Activated naive CD4-positive, alpha-beta T cell treated with anti-CD3 and anti-CD28 coated beads for 36 hours (primary cell): Measurements from ENCODE around the gene SIK3. TPM values are rescaled to one million over a fixed set of nuclear protein-coding genes. Genes with fewer than 3 reads are reported as not detected.
A peak's percentile ranks its signal among the peaks of the same experiment; 100 is the strongest.

Source experiments
- CTCF ChIA-PET: fragments of 350-600 bp; sonication (Branson Sonifier 250); formaldehyde crosslinking; loops from one replicate; lab custom pipeline; 2021; ENCODE audit warnings: antibody characterized with exemption; lab: Charles Lee
- DNase-seq: peaks from one replicate; pipeline ENCODE4 v3.0.0-alpha.2; 2020
- H3K27ac Mint-ChIP-seq: one replicate; pipeline ENCODE4 v1.8.0; 2021; ENCODE audit warnings: mild to moderate bottlenecking, mixed read lengths
- H3K27me3 Mint-ChIP-seq: one replicate; pipeline ENCODE4 v1.8.0; 2021; ENCODE audit warnings: low read depth, mixed read lengths
- H3K36me3 Mint-ChIP-seq: one replicate; pipeline ENCODE4 v1.8.0; 2021; ENCODE audit warnings: low read depth, mixed read lengths
- H3K4me1 Mint-ChIP-seq: one replicate; pipeline ENCODE4 v1.8.0; 2021; ENCODE audit warnings: low read depth, mixed read lengths
- H3K4me3 Mint-ChIP-seq: one replicate; pipeline ENCODE4 v1.8.0; 2021; ENCODE audit warnings: mild to moderate bottlenecking, moderate library complexity, mixed read lengths
- H3K9me3 Mint-ChIP-seq: one replicate; pipeline ENCODE4 v1.8.0; 2021; ENCODE audit warnings: mixed read lengths
- intact Hi-C: fragments of 100-400 bp; cut with micrococcal nuclease; formaldehyde crosslinking; loops from one replicate; pipeline ENCODE4 v1.15.1; 2023
- total RNA-seq, 2 experiments: library from RNA; stranded (reverse); gene quantifications; one replicate each; pipeline ENCODE4 v1.2.3, GENCODE V29; 2021

SIK3 gene
- total RNA-seq, 2 experiments from 2014 or later: 13.8 to 15.7 TPM

DNA sequence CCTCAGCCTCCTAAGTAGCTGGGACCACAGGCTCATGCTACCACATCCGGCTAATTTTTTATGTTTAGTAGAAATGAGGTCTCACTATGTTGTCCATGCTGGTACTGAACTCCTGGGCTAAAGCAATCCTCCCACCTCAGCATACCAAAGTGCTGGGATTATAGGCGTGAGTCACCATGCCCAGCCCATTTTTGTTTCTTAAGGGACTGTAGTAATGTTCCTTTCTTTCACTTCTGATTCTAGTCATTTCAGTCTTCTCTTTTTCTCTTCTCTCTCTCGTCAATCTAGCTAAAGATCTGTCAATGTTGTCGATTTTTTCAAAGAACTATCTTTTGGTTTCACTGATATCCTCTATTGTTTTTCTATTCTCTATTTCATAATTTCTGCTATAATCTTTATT, 149.8 kb downstream of the SIK3 start:
- DNase-seq: peak; percentile 52
- Mint-ChIP-seq H3K9me3 (no peaks in the 10 kb centered on the region), H3K27ac (no peak overlapping the region), H3K27me3 (no peaks in the 10 kb centered on the region), H3K4me1 (peaks cover 16% of the 10 kb centered on the region), H3K4me3 (no peak overlapping the region), H3K36me3 (peaks cover 22% of the 10 kb centered on the region)
- CTCF ChIA-PET: interaction anchor here (0.9 to 2.5 kb wide), 2 partner anchors 19 to 71 kb away, joined by 6 to 9 read pairs; no protein-coding TSS in a partner anchor
- intact Hi-C loops: loop anchor here (1.0 kb wide), 1 partner anchor 38 kb away; no protein-coding TSS in a partner anchor

GRCh38 chr11:116946414-116946813, 151.8 kb downstream of the SIK3 start:
- H3K27ac Mint-ChIP-seq: no peak overlapping the region
- CTCF ChIA-PET: interaction anchor here (1.0 kb wide), 1 partner anchor 20 kb away, joined by 5 read pairs; no protein-coding TSS in a partner anchor
- peaks cover 18% of the 10 kb centered on the region for H3K4me1 Mint-ChIP-seq
- H3K36me3 Mint-ChIP-seq: peaks cover 20% of the 10 kb centered on the region
- no peak overlapping the region for H3K4me3 Mint-ChIP-seq
- no peaks in the 10 kb centered on the region for H3K27me3 Mint-ChIP-seq
- intact Hi-C loops: no loop called here
- H3K9me3 Mint-ChIP-seq: no peaks in the 10 kb centered on the region
- no peak for DNase-seq

GRCh38 chr11:116939499-116939898, 158.7 kb downstream of the SIK3 start:
- Mint-ChIP-seq H3K36me3 (peaks cover 20% of the 10 kb centered on the region), H3K4me1 (peaks cover 2% of the 10 kb centered on the region), H3K27ac (no peak overlapping the region), H3K27me3 (no peaks in the 10 kb centered on the region), H3K9me3 (no peaks in the 10 kb centered on the region), H3K4me3 (no peak overlapping the region)
- DNase-seq: no peak
- CTCF ChIA-PET: no interaction called here
- intact Hi-C loops: no loop called here

DNA sequence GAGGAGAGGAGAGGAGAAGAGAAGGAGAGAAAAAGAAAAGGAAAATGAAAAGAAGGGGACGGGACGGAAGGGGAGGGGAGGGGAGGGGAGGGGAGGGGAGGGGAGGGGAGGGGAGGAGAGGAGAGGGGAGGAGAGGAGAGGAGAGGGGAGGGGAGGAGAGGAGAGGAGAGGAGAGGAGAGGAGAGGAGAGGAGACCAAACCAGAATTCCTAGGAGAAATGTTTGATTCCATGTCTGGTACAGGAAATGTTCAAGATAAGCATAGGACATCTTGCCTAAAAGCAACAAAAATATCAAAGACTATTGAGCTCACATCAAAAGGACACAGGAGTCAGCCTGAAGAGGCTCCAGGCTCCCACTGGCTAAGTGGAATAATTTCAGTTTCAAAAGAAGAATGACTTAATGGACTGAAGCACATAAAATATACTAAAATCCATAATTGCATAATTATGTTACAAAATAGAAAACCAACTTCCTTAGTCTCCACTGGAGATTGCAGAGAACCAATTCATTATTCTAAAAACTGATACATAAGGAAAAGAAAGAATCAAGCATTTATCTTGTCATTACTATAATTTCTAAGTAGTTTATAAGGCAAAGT, 159.7 kb downstream of the SIK3 start:
- no peak overlapping the region for H3K27ac Mint-ChIP-seq
- H3K27me3 Mint-ChIP-seq: no peaks in the 10 kb centered on the region
- CTCF ChIA-PET: no interaction called here
- peaks cover 26% of the 10 kb centered on the region for H3K36me3 Mint-ChIP-seq
- intact Hi-C loops: no loop called here
- peaks cover 7% of the 10 kb centered on the region for H3K9me3 Mint-ChIP-seq
- H3K4me3 Mint-ChIP-seq: no peak overlapping the region
- no peak for DNase-seq
- peaks cover 5% of the 10 kb centered on the region for H3K4me1 Mint-ChIP-seq

DNA sequence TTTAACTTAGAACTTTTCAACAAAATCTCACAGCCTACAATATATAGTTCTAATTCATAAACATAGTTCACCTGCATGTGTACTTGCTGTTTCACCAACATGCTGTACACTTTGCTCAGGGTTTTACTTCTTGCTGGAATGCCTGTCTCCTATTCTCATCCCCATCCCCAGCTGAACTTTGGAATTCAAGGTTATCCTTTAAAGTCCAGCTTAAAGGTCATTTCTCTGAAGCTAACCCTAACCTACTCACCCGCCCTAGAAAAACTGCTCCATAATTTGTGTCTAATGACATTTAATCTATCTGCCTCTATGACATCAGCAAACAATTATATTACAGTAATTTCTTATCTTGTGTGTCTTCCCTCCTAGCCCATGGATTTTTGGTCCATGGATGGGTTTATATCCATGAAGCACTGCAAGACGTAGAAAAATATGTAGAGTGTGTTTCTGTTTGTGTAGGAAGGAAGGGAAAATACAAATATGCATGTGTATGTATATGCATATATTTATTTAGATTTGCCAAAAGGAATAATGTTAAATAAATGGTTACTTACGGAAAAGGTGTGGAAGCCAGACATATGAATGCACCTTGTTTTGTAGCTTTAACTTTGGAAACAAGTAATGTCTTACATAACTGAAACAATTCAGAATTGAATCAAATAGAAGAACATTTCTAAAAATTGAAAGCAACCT, 161.3 kb downstream of the SIK3 start:
- CTCF ChIA-PET: no interaction called here

DNA sequence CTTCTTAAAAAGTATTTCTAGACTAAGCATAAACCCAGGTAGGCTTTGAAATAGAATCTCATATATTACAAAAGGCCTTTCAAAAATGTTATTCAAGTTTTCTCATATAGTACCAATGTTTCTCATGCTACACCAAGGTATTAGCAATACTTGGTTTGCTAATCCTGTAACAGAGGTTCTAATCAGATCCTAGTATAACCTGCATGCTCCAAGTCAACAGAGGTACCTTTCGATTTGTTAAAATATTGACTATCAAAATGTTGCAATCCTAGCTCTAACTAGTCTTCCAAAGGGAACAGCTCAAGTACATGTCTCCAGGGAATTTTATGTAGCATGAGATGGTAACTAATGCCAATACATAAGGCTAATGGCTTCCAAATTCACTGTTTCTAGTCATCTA, 162.7 kb downstream of the SIK3 start:
- Mint-ChIP-seq H3K36me3 (peaks cover 25% of the 10 kb centered on the region), H3K27me3 (no peaks in the 10 kb centered on the region), H3K4me3 (no peak overlapping the region), H3K4me1 (peaks cover 26% of the 10 kb centered on the region), H3K27ac (no peak overlapping the region), H3K9me3 (peaks cover 8% of the 10 kb centered on the region)
- DNase-seq: no peak
- CTCF ChIA-PET: interaction anchor here (0.6 kb wide), 1 partner anchor 81 kb away, joined by 6 read pairs; no protein-coding TSS in a partner anchor
- intact Hi-C loops: no loop called here

More for the DNA sequence above, 161.3 kb downstream of the SIK3 start:
- DNase-seq: no peak
- no peaks in the 10 kb centered on the region for H3K27me3 Mint-ChIP-seq
- no peak overlapping the region for H3K27ac Mint-ChIP-seq
- peaks cover 8% of the 10 kb centered on the region for H3K9me3 Mint-ChIP-seq
- H3K36me3 Mint-ChIP-seq: peaks cover 25% of the 10 kb centered on the region
- intact Hi-C loops: no loop called here
- no peak overlapping the region for H3K4me3 Mint-ChIP-seq
- H3K4me1 Mint-ChIP-seq: peaks cover 12% of the 10 kb centered on the region

GRCh38 chr11:116935089-116935488, 163.1 kb downstream of the SIK3 start:
- no peak for DNase-seq
- peaks cover 24% of the 10 kb centered on the region for H3K36me3 Mint-ChIP-seq
- no peak overlapping the region for H3K4me3 Mint-ChIP-seq
- peaks cover 8% of the 10 kb centered on the region for H3K9me3 Mint-ChIP-seq
- CTCF ChIA-PET: interaction anchor here (0.6 to 0.7 kb wide), 2 partner anchors 81 to 99 kb away, joined by 3 to 6 read pairs; no protein-coding TSS in a partner anchor
- no peaks in the 10 kb centered on the region for H3K27me3 Mint-ChIP-seq
- H3K27ac Mint-ChIP-seq: no peak overlapping the region
- peaks cover 29% of the 10 kb centered on the region for H3K4me1 Mint-ChIP-seq
- intact Hi-C loops: no loop called here

DNA sequence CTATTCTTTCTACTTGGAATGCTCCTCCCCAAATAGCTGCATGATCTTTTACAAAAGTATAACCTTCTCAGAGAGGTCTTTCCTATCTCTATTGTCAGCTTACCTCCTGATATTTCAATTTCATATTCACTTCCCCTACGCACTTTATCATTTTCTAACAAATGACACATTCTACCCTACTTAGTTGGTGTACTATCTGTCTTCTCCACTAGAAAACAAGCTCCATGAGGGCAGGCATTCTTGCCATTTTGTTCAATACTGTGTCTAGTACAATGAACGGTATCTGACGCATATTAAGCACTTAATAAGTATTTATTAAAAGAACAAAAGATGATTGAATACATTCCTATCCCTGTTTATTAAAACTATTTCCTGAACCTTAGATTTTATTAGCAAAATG, 164.3 kb downstream of the SIK3 start:
- Mint-ChIP-seq H3K36me3 (peaks cover 21% of the 10 kb centered on the region), H3K4me3 (no peak overlapping the region), H3K27ac (no peak overlapping the region), H3K9me3 (peaks cover 8% of the 10 kb centered on the region), H3K27me3 (no peaks in the 10 kb centered on the region), H3K4me1 (peaks cover 33% of the 10 kb centered on the region)
- intact Hi-C loops: loop anchor here (1.0 kb wide), 1 partner anchor 8 kb away; no protein-coding TSS in a partner anchor
- CTCF ChIA-PET: no interaction called here
- DNase-seq: no peak

DNA sequence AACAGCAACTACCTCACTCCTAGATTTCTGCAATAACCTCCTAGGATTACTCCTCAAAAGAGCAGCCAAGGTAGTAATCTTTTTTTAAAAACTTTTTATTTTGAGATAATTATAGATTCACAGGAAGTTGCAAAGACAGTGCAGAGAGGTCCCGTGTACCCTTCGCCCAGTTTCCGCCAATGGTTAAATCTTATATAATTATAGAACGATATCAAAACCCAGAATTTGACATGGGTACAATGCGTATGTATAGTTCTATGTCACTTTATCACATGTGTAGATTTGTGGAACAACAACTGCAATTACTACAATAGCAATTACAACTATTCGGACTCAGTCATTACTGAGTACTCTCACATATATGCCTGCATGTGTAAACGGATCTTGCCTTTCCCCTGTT, 166.0 kb downstream of the SIK3 start:
- intact Hi-C loops: no loop called here
- Mint-ChIP-seq H3K4me1 (peaks cover 51% of the 10 kb centered on the region), H3K36me3 (peaks cover 21% of the 10 kb centered on the region), H3K27ac (peak overlapping the region; percentile 74), H3K27me3 (no peaks in the 10 kb centered on the region), H3K4me3 (peak overlapping the region; percentile 45), H3K9me3 (peaks cover 8% of the 10 kb centered on the region)
- DNase-seq: no peak
- CTCF ChIA-PET: interaction anchor here (0.8 kb wide), 1 partner anchor 42 kb away, joined by 3 read pairs; no protein-coding TSS in a partner anchor

DNA sequence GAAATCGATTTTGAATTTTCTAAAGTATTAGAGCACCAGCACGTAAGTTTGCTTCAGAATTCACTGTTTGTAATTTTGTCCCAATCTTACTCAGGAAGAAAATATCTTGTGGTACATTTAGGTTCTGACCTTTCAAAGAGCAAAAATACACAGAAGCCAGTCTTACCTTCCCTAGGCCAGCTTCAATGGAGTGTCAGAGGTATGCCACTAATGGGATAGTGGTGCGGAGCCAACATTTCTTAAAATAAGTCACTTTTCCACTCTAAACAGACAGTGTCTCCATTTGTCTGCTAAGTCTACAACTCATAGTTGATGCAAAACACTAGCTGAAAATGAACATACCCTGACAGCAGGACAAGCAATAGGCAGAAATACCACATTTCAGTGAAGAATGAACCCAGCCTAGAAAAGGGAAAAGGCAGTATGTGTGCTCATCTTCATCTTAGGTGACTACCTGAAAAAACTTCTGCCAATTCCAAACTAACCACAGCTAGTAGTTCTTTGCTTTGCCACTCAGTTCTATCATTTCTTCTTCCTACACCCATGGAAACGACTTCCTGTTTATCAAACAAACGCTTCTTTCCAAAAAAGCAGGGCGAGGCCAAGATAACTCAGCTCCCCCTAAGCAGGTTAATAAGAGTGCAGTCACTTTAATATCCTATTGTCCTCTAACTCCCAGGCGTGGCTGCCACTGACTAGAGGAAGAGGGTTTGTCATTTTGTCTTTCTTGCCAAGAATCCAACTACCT, 166.8 kb downstream of the SIK3 start:
- intact Hi-C loops: loop anchor here (1.0 to 2.0 kb wide), 5 partner anchors 55 to 299 kb away; partner anchors contain the start of gene BUD13
- no peaks in the 10 kb centered on the region for H3K27me3 Mint-ChIP-seq
- peak overlapping the region; percentile 51 for H3K27ac Mint-ChIP-seq
- H3K36me3 Mint-ChIP-seq: peaks cover 13% of the 10 kb centered on the region
- H3K4me3 Mint-ChIP-seq: peak overlapping the region; percentile 79
- H3K4me1 Mint-ChIP-seq: peaks cover 54% of the 10 kb centered on the region
- DNase-seq: peak; percentile 57
- CTCF ChIA-PET: interaction anchor here (0.5 to 2.2 kb wide), 5 partner anchors 33 to 174 kb away, joined by 3 to 8 read pairs (median 6); partner anchors contain the start of gene SIK3
- H3K9me3 Mint-ChIP-seq: peaks cover 8% of the 10 kb centered on the region

- DNase-seq: peak; percentile 18
- Mint-ChIP-seq H3K27me3 (no peaks in the 10 kb centered on the region), H3K27ac (peak overlapping the region; percentile 51), H3K4me3 (peak overlapping the region; percentile 79), H3K36me3 (peaks cover 13% of the 10 kb centered on the region), H3K4me1 (peaks cover 61% of the 10 kb centered on the region), H3K9me3 (peaks cover 8% of the 10 kb centered on the region)
- CTCF ChIA-PET: interaction anchor here (0.7 to 2.2 kb wide), 5 partner anchors 41 to 175 kb away, joined by 3 to 8 read pairs (median 4); partner anchors contain the start of gene SIK3
- intact Hi-C loops: loop anchor here (2.0 kb wide), 2 partner anchors 158 to 300 kb away; partner anchors contain the start of gene BUD13
Measured at GRCh38 chr11:116930586-116930985, 167.6 kb downstream of the SIK3 start.
